GM19043 (cell line): ENCODE data around the gene RAB1A.
"Not testable (repeated sequence)": the region's sequence is repeated elsewhere in the genome, so short reads cannot be mapped to it uniquely, and the experiment has no call there.

ENCODE experiments used
- ATAC-seq: cut with Tn5 transposase; IDR thresholded peaks from one replicate; pipeline ENCODE4 v1.9.1; 2021; ENCODE audit warnings: low read depth; ENCODE audit not compliant: unreplicated experiment

RAB1A gene

GRCh38 chr2:65129826-65130663 is at the start of gene RAB1A:
TSS of gene RAB1A (minus strand) at chr2:65130106. CDS start at chr2:65129915, 191 bp downstream.
- ATAC-seq, result peak; percentile 96

- no peak for ATAC-seq
Observed at GRCh38 chr2:65177751-65178442, 48.0 kb upstream of the RAB1A start.

- ATAC-seq, result no peak
Observed at GRCh38 chr2:65175894-65176530, 46.1 kb upstream of the RAB1A start.

GRCh38 chr2:65174031-65174430 is 44.1 kb upstream of the RAB1A start:
- not testable (repeated sequence) for ATAC-seq

- no peak for ATAC-seq
Observed at GRCh38 chr2:65172994-65173790, 43.3 kb upstream of the RAB1A start.

- ATAC-seq, result not testable (repeated sequence)
Observed at GRCh38 chr2:65170611-65171477, 40.9 kb upstream of the RAB1A start.

GRCh38 chr2:65169760-65170136 is 39.8 kb upstream of the RAB1A start:
- ATAC-seq, result no peak

GRCh38 chr2:65165558-65165957 is 35.7 kb upstream of the RAB1A start:
- no peak for ATAC-seq

- ATAC-seq, result no peak
Observed at GRCh38 chr2:65164426-65164891, 34.6 kb upstream of the RAB1A start.

GRCh38 chr2:65161551-65162100 is 31.7 kb upstream of the RAB1A start:
- no peak for ATAC-seq

- no peak for ATAC-seq
Observed at GRCh38 chr2:65159906-65160305, 30.0 kb upstream of the RAB1A start.

GRCh38 chr2:65159261-65159660 is 29.4 kb upstream of the RAB1A start:
- no peak for ATAC-seq

- ATAC-seq, result no peak
Observed at GRCh38 chr2:65158557-65158956, 28.7 kb upstream of the RAB1A start.

- not testable (repeated sequence) for ATAC-seq
Observed at GRCh38 chr2:65157856-65158255, 27.9 kb upstream of the RAB1A start.

- ATAC-seq, result no peak
Observed at GRCh38 chr2:65156041-65156440, 26.1 kb upstream of the RAB1A start.

GRCh38 chr2:65153515-65153914 is 23.6 kb upstream of the RAB1A start:
- ATAC-seq, result no peak

GRCh38 chr2:65146078-65146477 is 16.2 kb upstream of the RAB1A start:
- no peak for ATAC-seq

GRCh38 chr2:65144571-65144970 is 14.7 kb upstream of the RAB1A start:
- ATAC-seq, result no peak

GRCh38 chr2:65142515-65142914 is 12.6 kb upstream of the RAB1A start:
- ATAC-seq, result no peak
